Islet precursor cell (in vitro differentiated cells): ENCODE results near the gene CORO1C.

Experiments
- DNase-seq: peaks from one replicate; pipeline ENCODE4 v3.0.0-alpha.2; 2018

Gene CORO1C

GRCh38 chr12:108724054-108724889, 7.0 kb downstream of the CORO1C start:
- DNase-seq = no peak

GRCh38 chr12:108722992-108723766, 8.1 kb downstream of the CORO1C start:
- DNase-seq = no peak

GRCh38 chr12:108722463-108722862, 8.9 kb downstream of the CORO1C start:
- no peak for DNase-seq

GRCh38 chr12:108721824-108722223, 9.5 kb downstream of the CORO1C start:
- no peak for DNase-seq

- peak; percentile 89 for DNase-seq
Observed at GRCh38 chr12:108720757-108721514, 10.4 kb downstream of the CORO1C start.

GRCh38 chr12:108717243-108717642, 14.1 kb downstream of the CORO1C start:
- no peak for DNase-seq

GRCh38 chr12:108714866-108715265, 16.5 kb downstream of the CORO1C start:
- DNase-seq = no peak

- DNase-seq = no peak
Observed at GRCh38 chr12:108713471-108713870, 17.8 kb downstream of the CORO1C start.

- no peak for DNase-seq
Observed at GRCh38 chr12:108712925-108713203, 18.5 kb downstream of the CORO1C start.

- no peak for DNase-seq
Observed at GRCh38 chr12:108712165-108712924, 19.0 kb downstream of the CORO1C start.

- DNase-seq = no peak
Observed at GRCh38 chr12:108711489-108712164, 19.7 kb downstream of the CORO1C start.

GRCh38 chr12:108709697-108710096, 21.6 kb downstream of the CORO1C start:
- no peak for DNase-seq

GRCh38 chr12:108704527-108704926, 26.8 kb downstream of the CORO1C start:
- DNase-seq = peak; percentile 84

GRCh38 chr12:108702595-108703320, 28.6 kb downstream of the CORO1C start:
- no peak for DNase-seq

GRCh38 chr12:108701779-108702441, 29.4 kb downstream of the CORO1C start:
- DNase-seq = peak; percentile 95

- DNase-seq = peak; percentile 67
Observed at GRCh38 chr12:108700833-108701541, 30.3 kb downstream of the CORO1C start.

GRCh38 chr12:108699955-108700563, 31.3 kb downstream of the CORO1C start:
- DNase-seq = no peak

- DNase-seq = no peak
Observed at GRCh38 chr12:108697905-108698304, 33.4 kb downstream of the CORO1C start.

GRCh38 chr12:108696996-108697290, 34.4 kb downstream of the CORO1C start:
- DNase-seq = no peak
